Measurements from ENCODE around the gene LCLAT1. TPM values are rescaled to one million over a fixed set of nuclear protein-coding genes. Genes with fewer than 3 reads are reported as not detected.

Gene LCLAT1
- total and polyA plus RNA-seq, 2 donors (not counting 1 experiment from before 2014, with no cell fraction given) = 5.1 to 21.9 TPM

DNA sequence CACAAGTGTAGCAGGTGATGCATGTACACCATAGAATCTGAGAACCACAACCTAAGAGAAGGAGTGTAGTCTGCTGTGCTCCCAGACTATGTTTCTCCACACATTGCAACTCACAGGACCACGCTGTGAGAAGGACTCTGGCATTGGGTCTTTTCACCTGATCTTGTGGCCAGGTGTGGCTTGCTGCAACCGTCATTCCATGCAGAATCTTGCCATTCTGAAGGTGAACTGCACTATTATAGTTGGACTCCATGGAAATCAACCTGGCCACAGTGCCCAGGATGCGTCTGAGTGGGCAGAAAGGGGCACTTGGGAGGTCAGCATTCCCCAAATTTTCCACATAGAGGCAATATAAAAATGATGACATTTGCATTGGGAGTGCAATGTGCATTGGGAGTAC is 237.9 kb downstream of the LCLAT1 start:
- Mint-ChIP-seq H3K27ac (no peak overlapping the region), H3K9me3 (ENCODE audit: insufficient read depth) (no peaks in the 10 kb centered on the region), H3K4me3 (no peak overlapping the region), H3K4me1 (peaks cover 12% of the 10 kb centered on the region), H3K27me3 (no peaks in the 10 kb centered on the region)
- DNase-seq (no peak), ATAC-seq (ENCODE audit: low read depth) (no peak)
- Histone ChIP-seq H3K79me2 (ENCODE audit: control insufficient read depth, insufficient read depth, low read length) (no peaks in the 10 kb centered on the region), H4K20me1 (ENCODE audit: control insufficient read depth, insufficient read depth, low read length, poor library complexity, severe bottlenecking) (no peaks in the 10 kb centered on the region), H3K27me3 (replicated peaks in 1 of 4; ENCODE audit: control extremely low read depth in 1 of 4, control insufficient read depth in 3 of 4, insufficient read depth in 4 of 4, low read length in 3 of 4) (no peaks in the 10 kb centered on the region), H3K27ac (ENCODE audit: low read length in 2 of 2) (no peak overlapping the region), H3K36me3 (replicated peaks in 1 of 2; ENCODE audit: control extremely low read depth in 1 of 2, control insufficient read depth in 1 of 2, extremely low read depth in 1 of 2, insufficient read depth in 2 of 2, low read length in 1 of 2) (no peaks in the 10 kb centered on the region), H3K9me3 (ENCODE audit: control extremely low read depth in 1 of 3, control insufficient read depth in 2 of 3, insufficient read depth in 1 of 3, low read length in 2 of 3) (no peaks in the 10 kb centered on the region), H3K4me2 (replicated peaks; ENCODE audit: low read depth, low read length, poor library complexity, severe bottlenecking) (no peak overlapping the region), H3K9ac (ENCODE audit: low read length) (no peak overlapping the region), H3K4me1 (ENCODE audit: control insufficient read depth in 2 of 2, insufficient read depth in 2 of 2, low read length in 2 of 2) (peaks cover 6 to 13% of the 10 kb centered on the region in 2 donors), H3K4me3 (ENCODE audit: control extremely low read depth in 1 of 5, extremely low read depth in 1 of 5, insufficient read depth in 1 of 5, low read depth in 2 of 5, low read length in 4 of 5) (no peak overlapping the region), H2AFZ (ENCODE audit: insufficient read depth, low read depth, low read length, poor library complexity, severe bottlenecking) (no peak overlapping the region)
- TF ChIP-seq, protein P1, sequence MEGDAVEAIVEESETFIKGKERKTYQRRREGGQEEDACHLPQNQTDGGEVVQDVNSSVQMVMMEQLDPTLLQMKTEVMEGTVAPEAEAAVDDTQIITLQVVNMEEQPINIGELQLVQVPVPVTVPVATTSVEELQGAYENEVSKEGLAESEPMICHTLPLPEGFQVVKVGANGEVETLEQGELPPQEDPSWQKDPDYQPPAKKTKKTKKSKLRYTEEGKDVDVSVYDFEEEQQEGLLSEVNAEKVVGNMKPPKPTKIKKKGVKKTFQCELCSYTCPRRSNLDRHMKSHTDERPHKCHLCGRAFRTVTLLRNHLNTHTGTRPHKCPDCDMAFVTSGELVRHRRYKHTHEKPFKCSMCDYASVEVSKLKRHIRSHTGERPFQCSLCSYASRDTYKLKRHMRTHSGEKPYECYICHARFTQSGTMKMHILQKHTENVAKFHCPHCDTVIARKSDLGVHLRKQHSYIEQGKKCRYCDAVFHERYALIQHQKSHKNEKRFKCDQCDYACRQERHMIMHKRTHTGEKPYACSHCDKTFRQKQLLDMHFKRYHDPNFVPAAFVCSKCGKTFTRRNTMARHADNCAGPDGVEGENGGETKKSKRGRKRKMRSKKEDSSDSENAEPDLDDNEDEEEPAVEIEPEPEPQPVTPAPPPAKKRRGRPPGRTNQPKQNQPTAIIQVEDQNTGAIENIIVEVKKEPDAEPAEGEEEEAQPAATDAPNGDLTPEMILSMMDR (IDR thresholded peaks at IDR 0.05) = no peak
- no peak for TF ChIP-seq EZH2 (IDR thresholded peaks at IDR 0.05; ENCODE audit: borderline replicate concordance, insufficient read depth, low read depth, low read length, poor library complexity, severe bottlenecking)
- WGBS (ENCODE audit: insufficient coverage) = 74% methylated on average over 3 of the region's 3 CpGs
- ChIA-PET POLR2A (no interaction called here), CTCF (no interaction called here)
- intact Hi-C loops (cut with micrococcal nuclease) = no loop called here

GRCh38 chr2:30686000-30686399 is 239.0 kb downstream of the LCLAT1 start:
- Histone ChIP-seq H3K9me3 (ENCODE audit: control extremely low read depth in 1 of 3, control insufficient read depth in 2 of 3, insufficient read depth in 1 of 3, low read length in 2 of 3) (no peaks in the 10 kb centered on the region), H3K4me2 (replicated peaks; ENCODE audit: low read depth, low read length, poor library complexity, severe bottlenecking) (no peak overlapping the region), H2AFZ (ENCODE audit: insufficient read depth, low read depth, low read length, poor library complexity, severe bottlenecking) (no peak overlapping the region), H3K4me3 (ENCODE audit: control extremely low read depth in 1 of 5, extremely low read depth in 1 of 5, insufficient read depth in 1 of 5, low read depth in 2 of 5, low read length in 4 of 5) (no peak overlapping the region), H3K4me1 (ENCODE audit: control insufficient read depth in 2 of 2, insufficient read depth in 2 of 2, low read length in 2 of 2) (peaks cover 6 to 13% of the 10 kb centered on the region in 2 donors), H3K27me3 (replicated peaks in 1 of 4; ENCODE audit: control extremely low read depth in 1 of 4, control insufficient read depth in 3 of 4, insufficient read depth in 4 of 4, low read length in 3 of 4) (no peaks in the 10 kb centered on the region), H3K36me3 (replicated peaks in 1 of 2; ENCODE audit: control extremely low read depth in 1 of 2, control insufficient read depth in 1 of 2, extremely low read depth in 1 of 2, insufficient read depth in 2 of 2, low read length in 1 of 2) (no peaks in the 10 kb centered on the region), H4K20me1 (ENCODE audit: control insufficient read depth, insufficient read depth, low read length, poor library complexity, severe bottlenecking) (no peaks in the 10 kb centered on the region), H3K9ac (ENCODE audit: low read length) (no peak overlapping the region), H3K79me2 (ENCODE audit: control insufficient read depth, insufficient read depth, low read length) (no peaks in the 10 kb centered on the region), H3K27ac (ENCODE audit: low read length in 2 of 2) (no peak overlapping the region)
- intact Hi-C loops (cut with micrococcal nuclease) = no loop called here
- no peak for DNase-seq
- no peaks in the 10 kb centered on the region for H3K27me3 Mint-ChIP-seq
- no peak for ATAC-seq (ENCODE audit: low read depth)
- no peaks in the 10 kb centered on the region for H3K9me3 Mint-ChIP-seq (ENCODE audit: insufficient read depth)
- ChIA-PET CTCF (interaction anchor here (0.5 to 2.1 kb wide), 6 partner anchors 9 to 1727 kb away, joined by 3 to 9 read pairs (median 4); no protein-coding TSS in a partner anchor), POLR2A (no interaction called here)
- H3K4me3 Mint-ChIP-seq = no peak overlapping the region
- H3K4me1 Mint-ChIP-seq = peaks cover 12% of the 10 kb centered on the region
- 100% methylated on average over 1 of the region's 2 CpGs for WGBS (ENCODE audit: insufficient coverage)
- no peak overlapping the region for H3K27ac Mint-ChIP-seq
- TF ChIP-seq, protein P1 (IDR thresholded peaks at IDR 0.05) = no peak
- TF ChIP-seq EZH2 (IDR thresholded peaks at IDR 0.05; ENCODE audit: borderline replicate concordance, insufficient read depth, low read depth, low read length, poor library complexity, severe bottlenecking) = no peak

Data from B cell (primary cell).